ENCODE results near the gene ZGPAT.

DNA sequence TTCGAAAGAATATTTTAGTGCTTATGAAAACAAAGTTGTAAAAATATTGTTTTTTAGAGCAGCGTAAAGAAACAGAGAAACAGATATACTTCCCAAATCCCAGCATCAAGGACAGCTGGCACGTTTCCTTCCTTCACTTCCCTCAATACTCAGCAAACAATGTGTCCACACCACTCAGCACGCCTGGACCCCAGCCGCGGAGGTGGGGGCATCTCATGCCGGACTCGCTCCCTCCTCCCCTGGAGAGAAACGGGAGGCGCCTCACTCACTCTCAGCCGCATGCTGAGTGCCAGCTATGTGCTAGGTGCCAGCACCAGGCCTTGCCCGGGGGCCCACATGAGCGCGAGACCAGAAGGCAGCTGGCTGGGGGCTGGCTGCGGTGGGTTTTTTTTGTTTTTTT is 66.5 kb downstream of the ZGPAT start:
- TF ChIP-seq, protein P1, sequence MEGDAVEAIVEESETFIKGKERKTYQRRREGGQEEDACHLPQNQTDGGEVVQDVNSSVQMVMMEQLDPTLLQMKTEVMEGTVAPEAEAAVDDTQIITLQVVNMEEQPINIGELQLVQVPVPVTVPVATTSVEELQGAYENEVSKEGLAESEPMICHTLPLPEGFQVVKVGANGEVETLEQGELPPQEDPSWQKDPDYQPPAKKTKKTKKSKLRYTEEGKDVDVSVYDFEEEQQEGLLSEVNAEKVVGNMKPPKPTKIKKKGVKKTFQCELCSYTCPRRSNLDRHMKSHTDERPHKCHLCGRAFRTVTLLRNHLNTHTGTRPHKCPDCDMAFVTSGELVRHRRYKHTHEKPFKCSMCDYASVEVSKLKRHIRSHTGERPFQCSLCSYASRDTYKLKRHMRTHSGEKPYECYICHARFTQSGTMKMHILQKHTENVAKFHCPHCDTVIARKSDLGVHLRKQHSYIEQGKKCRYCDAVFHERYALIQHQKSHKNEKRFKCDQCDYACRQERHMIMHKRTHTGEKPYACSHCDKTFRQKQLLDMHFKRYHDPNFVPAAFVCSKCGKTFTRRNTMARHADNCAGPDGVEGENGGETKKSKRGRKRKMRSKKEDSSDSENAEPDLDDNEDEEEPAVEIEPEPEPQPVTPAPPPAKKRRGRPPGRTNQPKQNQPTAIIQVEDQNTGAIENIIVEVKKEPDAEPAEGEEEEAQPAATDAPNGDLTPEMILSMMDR (IDR thresholded peaks at IDR 0.05; ENCODE audit: control extremely low read depth in 1 of 3, insufficient read depth in 1 of 3, low read depth in 1 of 3, low read length in 3 of 3) = no peak
- TF ChIP-seq SIX5 (IDR thresholded peaks at IDR 0.05; ENCODE audit: low read depth, low read length) = no peak
- no peak for TF ChIP-seq SP2 (IDR thresholded peaks at IDR 0.05; ENCODE audit: low read length)

Measured in H1 (cell line).